Colon (tissue), 2 donors: Measurements from ENCODE around the gene RPL39L.
"Not testable (repeated sequence)": the region's sequence is repeated elsewhere in the genome, so short reads cannot be mapped to it uniquely, and the experiment has no call there.

ENCODE experiments used
- FAIRE-seq: peaks from 2 replicates; lab custom pipeline; 2012; peaks lifted over from hg19 to GRCh38; lab: Jason Lieb, UNC
- donor health status: control.
- donor health status: control.

RPL39L gene

DNA sequence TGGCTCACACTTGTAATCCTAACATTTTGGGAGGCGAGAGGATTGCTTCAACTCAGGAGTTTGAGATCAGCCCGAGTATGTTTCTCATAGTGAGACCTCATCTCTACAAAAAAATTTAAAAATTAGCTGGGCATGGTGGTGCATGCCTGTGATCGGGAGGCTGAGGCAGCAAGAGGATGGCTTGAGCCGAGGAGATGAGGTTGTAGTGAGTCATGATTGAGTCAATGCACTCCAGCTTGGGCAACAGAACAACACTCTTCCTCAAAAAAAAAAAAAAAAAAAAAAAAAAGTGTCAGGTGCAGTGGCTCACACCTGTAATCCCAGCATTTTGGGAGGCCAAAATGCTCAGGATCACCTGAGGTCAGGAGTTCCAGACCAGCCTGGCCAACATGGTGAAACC is 2.4 kb downstream of the RPL39L start:
- FAIRE-seq: no peak

GRCh38 chr3:187136337-187136736 is 3.0 kb downstream of the RPL39L start:
- FAIRE-seq: no peak

DNA sequence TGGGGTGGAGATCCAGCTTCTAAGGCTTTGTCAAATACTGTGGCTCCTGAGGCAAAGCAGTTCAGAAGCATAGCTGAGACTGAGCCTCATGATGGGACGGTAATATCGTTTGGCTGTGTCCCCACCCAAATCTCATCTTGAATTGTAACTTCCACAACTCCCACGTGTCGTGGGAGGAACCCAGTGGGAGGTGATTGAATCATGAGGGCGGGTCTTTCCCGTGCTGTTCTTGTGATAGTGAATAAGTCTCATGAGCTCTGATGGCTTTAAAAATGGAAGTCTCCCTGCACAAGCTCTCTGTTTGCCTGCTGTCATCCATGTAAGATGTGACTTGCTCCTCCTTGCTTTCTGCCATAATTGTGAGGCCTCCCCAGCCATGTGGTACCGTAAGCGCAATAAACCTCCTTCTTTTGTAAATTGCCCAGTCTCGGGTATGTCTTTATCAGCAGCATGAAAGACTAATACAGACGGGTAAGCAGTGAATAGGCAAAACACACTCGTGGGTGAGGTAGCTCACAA is 4.1 kb downstream of the RPL39L start:
- not testable (repeated sequence) for FAIRE-seq

DNA sequence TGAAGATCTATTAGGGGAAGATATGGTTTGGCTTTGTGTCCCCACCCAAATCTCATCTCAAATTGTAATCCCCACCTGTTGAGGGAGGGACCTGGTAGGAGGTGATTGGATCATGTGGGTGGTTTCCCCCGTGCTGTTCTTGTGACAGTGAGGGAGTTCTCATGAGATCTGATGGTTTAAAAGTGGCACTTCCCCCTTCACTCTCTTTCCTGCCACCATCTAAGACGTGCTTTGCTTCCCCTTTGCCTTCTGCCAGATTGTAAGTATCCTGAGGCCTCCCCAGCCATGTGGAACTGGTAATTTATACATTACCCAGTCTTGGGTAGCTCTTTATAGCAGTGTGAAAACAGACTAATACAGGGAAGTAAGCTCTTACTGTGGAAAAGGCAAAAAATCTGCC is 6.1 kb downstream of the RPL39L start:
- not testable (repeated sequence) for FAIRE-seq

DNA sequence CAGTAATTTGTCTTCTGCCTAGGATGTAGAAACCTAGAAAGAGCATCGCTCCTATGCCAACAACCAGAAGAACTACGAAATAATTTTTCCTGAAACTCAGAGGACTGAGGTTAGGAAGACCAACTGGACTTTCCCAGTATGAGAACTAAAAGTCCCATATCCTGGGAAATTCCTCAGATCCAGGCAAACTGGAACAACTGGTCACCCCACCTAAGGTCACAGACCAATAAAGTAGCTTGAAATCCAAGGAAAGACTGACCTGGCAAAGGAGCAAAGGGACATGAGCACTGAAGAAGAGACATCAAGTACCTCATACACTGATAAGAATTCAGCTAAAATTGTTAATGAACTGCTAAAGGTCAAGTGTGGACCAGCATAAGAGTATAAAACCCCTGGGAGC is 6.6 kb downstream of the RPL39L start:
- FAIRE-seq: no peak

- no peak for FAIRE-seq
Observed at GRCh38 chr3:187131981-187132380, 7.3 kb downstream of the RPL39L start.

DNA sequence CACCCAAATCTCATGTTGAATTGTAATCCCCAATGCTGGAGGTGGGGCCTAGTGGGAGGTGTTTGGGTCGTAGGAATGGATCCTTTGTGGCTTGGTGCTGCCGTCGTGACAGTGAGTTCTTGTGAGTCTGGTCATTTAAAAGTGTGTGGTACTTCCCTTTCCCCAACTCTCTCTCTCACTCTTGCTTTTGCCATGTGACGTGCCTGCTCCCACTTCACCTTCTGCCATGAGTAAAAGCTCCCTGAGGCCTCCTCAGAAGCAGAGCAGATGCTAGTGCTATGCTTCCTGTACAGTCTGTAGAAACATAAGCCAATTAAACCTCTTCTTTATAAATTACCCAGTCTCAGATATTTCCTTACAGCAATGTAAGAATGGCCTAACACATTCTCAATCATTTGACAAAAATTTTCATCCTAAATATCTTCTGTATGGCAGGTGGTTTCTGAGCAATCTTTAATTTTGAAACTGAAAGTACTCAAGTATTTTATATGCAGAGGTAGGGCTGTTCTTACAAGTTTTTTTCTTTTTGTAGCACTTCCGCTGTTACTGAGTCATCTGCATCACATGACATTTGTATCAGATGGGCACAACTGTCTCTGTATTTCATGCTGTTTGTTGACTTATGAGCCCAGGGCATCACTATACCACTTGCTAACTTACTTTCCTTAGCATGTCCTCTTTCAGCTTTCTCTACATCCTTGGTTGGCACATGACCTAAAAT is 8.8 kb downstream of the RPL39L start:
- no peak for FAIRE-seq

DNA sequence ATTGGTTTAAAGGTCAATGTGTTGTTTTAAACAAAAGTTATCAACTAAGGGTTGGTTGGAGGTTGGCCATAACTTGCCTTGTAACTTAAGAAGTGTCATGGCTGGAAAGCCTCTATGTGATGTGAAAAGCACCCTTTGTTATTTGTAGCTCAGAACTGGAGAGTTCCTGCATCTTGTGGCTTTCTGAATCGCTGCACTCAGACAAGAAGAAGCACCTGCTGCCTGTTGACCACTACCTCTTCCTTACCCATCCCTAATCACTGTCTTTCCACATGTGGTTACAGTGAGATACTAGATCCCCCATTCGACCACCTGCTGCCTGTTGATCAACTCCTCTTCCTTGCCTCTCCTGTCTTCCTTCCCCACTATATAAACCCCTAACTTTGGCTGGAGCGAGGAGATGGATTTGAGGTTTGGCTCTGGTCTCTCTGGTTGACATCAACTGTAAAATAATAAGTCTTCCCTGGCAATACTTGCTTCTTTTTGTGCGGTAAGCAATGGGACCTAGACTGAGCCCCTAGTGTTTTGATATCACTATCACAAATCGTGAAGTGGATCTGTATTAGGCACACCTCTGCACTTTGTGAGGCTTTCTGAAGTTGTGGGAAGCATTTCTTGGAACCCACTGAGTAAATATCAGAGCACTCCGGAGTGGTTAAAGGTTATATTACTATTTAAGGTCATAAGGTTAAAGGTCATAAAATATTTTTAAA is 13.8 kb downstream of the RPL39L start:
- FAIRE-seq: no peak

DNA sequence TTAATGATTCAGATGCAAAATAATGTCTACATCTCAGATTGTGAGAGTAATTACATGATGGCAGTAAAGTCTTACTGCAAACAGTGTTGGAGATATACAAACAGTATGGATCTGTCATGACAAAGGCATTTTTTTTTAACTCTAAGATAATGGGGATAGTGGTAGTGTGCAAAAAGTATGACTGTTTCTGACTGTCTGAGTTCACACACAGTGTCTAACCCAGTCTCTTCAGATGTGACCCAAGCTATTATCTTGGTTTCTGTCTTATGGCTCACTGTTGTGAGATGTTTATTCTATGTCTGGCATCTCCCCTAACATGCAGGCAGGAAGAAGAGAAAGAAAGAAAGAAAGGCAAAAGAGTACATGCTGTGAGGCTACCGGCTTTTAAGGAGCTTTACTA is 17.0 kb downstream of the RPL39L start:
- FAIRE-seq: no peak

DNA sequence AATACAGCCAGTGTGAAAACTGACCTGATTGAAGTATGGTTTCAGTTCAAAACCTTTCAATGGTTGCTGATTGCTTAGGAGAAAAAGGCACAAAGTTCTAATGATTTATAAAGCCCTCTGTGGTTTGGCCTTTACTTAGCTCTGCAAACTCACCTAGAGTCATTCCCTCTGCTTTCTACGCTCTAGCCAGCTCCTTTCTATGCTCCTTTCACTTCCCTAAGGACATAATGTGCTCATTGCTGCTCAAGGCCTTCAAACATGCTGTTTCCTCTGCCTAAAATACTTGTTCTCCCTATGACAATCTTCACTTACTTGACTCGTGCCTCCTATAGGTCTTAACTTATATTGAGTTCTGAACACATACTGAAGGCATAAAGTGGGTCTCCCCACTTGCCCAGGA is 19.0 kb downstream of the RPL39L start:
- no peak for FAIRE-seq

DNA sequence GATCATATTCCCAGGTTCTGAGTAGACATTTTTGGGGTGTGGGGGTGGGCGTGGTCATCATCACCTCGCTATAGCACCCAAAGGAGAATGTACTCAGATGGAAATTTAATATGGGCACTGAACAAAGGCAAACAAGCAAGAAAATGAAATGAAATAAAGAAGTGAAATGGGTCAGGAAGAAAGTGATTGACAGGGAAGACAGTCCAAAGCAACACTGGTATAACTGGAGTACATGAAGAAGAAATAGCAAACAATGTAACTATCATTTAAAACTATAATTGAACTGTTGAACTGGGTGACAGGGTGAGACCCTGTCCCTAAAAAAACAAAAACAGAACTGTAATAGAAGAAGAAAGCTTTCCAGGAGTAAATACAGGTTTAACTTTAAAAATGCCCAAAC is 24.8 kb downstream of the RPL39L start:
- FAIRE-seq: no peak

GRCh38 chr3:187112934-187113793 is 26.1 kb downstream of the RPL39L start:
- FAIRE-seq: peak; percentile 21

- no peak for FAIRE-seq
Observed at GRCh38 chr3:187110156-187110555, 29.1 kb downstream of the RPL39L start.

DNA sequence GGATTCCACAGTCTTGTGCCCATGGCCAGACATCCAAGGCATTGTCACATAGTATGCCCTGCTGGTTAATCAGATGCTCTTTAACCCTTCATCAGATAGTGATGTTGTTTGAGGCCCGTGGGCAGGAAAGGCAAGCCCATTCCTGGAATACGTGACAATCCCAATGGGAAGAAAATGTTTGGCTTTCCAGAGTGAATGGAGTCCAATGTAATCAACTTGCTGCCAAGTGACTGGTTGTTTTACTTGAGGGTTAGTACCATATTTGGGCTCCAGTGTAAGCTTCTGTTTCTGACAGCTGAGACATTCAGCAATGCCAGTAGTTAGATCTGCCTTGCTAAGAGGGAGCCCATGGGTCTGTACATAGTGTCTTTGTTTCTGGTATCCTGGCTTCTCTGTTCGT is 31.3 kb downstream of the RPL39L start:
- no peak for FAIRE-seq

DNA sequence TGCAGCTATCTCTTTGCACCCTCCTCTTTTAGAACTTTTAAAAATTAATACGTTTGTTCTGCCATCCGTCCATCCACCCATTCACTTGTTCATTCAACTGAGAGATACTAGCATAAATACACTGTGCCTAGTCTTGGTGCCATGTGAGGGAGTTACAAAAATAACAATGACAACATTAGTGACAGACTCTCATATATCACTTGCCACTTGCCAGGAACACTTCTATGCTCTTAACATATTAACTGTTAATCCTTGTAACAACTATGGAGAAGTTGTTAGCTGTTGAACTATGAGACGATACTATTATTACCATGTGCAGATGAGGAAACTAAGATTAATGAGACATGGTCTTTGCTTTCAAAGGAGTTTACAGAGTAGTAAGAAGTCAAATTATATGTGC is 33.6 kb downstream of the RPL39L start:
- no peak for FAIRE-seq

DNA sequence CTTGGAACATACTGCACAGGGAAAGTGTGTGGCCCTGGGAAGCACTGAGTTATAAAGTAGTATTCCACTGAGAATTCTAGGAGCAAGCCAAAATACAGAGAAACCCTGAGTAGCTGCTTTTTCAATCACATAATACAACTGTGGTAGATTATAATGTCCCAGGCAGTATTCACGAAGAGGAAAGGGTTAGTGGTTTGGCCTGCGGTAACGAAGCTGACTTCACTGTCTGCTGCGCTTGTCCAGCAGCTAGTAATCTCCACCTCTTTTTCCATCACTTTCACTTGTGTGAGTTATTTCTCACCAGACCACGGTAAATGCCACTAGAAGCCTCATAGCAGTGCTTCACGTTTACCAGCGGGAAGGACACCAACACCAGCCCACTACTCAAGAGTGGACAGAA is 34.4 kb downstream of the RPL39L start:
- FAIRE-seq: no peak

- no peak for FAIRE-seq
Observed at GRCh38 chr3:187104342-187104741, 35.0 kb downstream of the RPL39L start.

DNA sequence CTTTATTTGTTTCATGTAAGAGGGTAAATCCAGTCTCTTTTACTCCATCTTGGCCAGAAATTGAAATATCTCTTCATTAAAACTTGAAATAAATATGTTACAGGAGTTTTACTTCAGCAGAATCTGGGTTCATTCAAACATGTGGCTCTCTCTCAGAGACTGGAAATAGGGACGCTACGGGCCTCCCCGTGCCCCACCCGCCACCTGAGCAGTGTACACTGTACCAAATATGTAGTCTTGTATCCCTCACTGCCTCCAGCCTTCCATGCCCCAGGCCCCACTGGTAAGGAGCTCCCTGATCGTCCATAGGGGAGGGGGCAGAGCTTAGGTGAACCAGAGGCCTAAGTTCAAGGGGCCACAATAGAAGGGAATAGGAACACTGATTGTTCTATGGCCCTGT is 36.0 kb downstream of the RPL39L start:
- no peak for FAIRE-seq

GRCh38 chr3:187102073-187102634 is 37.1 kb downstream of the RPL39L start:
- no peak for FAIRE-seq

DNA sequence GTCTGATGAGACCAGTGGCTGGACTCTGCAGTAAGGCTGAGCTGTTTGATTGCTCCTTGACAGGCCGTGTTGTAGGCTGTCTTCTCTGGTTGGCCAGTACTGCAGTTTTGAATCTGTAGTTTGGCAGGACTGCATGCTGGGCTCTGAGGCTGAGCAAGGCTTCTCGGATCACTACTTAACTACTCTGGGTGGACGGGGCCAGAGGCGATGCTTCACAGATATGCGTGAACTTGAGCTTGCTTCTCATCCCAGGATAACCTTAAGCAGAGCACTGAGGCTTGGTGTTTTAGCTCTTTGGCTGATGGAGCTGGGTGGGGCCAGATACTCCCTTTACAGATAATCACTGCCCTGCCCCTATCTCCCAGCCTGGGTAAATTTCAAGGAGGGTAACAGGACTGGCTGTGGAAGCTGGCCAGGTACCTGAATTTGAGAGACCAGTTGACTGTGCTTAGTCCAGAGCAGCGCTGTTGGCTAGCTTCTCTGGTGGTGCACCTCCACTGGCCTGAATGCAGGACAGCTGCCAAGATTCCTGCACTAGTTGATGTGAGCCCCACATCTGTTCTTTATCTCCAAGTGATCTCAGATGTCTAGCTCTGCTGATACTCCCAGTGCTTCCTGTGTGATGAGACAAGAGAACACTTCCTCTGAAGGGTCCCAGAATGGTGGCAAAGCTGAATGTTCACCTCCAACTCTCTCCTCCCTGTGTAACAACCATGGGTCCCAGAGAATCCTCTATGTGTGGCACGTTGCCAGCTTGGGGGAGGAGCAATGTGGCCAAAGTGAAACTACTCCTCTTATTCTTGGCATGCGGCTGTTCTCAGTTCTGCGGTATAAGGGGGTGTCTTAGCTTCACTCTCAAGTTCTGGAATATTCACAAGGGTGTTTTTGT is 37.9 kb downstream of the RPL39L start:
- FAIRE-seq: no peak

GRCh38 chr3:187098923-187099512 is 40.3 kb downstream of the RPL39L start:
- no peak for FAIRE-seq
